Measurements from ENCODE around the gene SNN. TPM values are rescaled to one million over a fixed set of nuclear protein-coding genes. Genes with fewer than 3 reads are reported as not detected.

The SNN gene
- total RNA-seq, 2 donors from 2014 or later, result 3.3 to 4.9 TPM

GRCh38 chr16:11640987-11641817 is 27.1 kb upstream of the SNN start:
- Mint-ChIP-seq H3K4me3 (no peak overlapping the region), H3K27me3 (peaks cover 4% of the 10 kb centered on the region), H3K27ac (no peak overlapping the region), H3K9me3 (no peaks in the 10 kb centered on the region), H3K36me3 (ENCODE audit: low read depth) (no peaks in the 10 kb centered on the region), H3K4me1 (no peaks in the 10 kb centered on the region)
- ATAC-seq (replicated peaks), result peak; percentile 44

GRCh38 chr16:11642765-11643116 is 25.5 kb upstream of the SNN start:
- no peaks in the 10 kb centered on the region for H3K36me3 Mint-ChIP-seq (ENCODE audit: low read depth)
- H3K9me3 Mint-ChIP-seq, result no peaks in the 10 kb centered on the region
- ATAC-seq (replicated peaks), result no peak
- no peak overlapping the region for H3K27ac Mint-ChIP-seq
- no peaks in the 10 kb centered on the region for H3K4me1 Mint-ChIP-seq
- H3K27me3 Mint-ChIP-seq, result peaks cover 4% of the 10 kb centered on the region
- H3K4me3 Mint-ChIP-seq, result no peak overlapping the region

- no peak overlapping the region for H3K4me3 Mint-ChIP-seq
- H3K36me3 Mint-ChIP-seq (ENCODE audit: low read depth), result no peaks in the 10 kb centered on the region
- H3K4me1 Mint-ChIP-seq, result no peaks in the 10 kb centered on the region
- H3K9me3 Mint-ChIP-seq, result no peaks in the 10 kb centered on the region
- ATAC-seq (replicated peaks), result no peak
- no peaks in the 10 kb centered on the region for H3K27me3 Mint-ChIP-seq
- H3K27ac Mint-ChIP-seq, result no peak overlapping the region
Observed at GRCh38 chr16:11649276-11649675, 19.0 kb upstream of the SNN start.

GRCh38 chr16:11650641-11651591 is 17.3 kb upstream of the SNN start:
- Mint-ChIP-seq H3K4me1 (no peaks in the 10 kb centered on the region), H3K27me3 (no peaks in the 10 kb centered on the region), H3K27ac (peak overlapping the region; percentile 1), H3K4me3 (no peak overlapping the region), H3K9me3 (no peaks in the 10 kb centered on the region), H3K36me3 (ENCODE audit: low read depth) (no peaks in the 10 kb centered on the region)
- ATAC-seq (replicated peaks), result no peak

DNA sequence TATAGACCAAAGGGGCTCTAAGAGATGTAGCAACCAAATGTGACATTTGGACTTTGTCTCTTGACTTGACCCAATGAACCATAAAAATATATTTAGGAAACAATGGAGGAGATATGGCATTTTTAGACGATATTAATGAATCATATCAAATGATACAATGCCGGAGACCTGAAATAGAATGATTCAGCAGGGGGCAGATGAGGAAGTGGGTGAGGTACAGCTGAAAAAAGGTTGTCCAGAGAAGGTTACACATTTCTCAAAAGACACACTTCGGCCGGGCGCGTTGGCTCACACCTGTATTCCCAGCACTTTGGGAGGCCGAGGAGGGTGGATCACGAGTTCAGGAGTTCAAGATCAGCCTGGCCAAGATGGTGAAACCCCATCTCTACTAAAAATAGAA is 16.5 kb upstream of the SNN start:
- peak overlapping the region; percentile 1 for H3K27ac Mint-ChIP-seq
- no peaks in the 10 kb centered on the region for H3K36me3 Mint-ChIP-seq (ENCODE audit: low read depth)
- no peaks in the 10 kb centered on the region for H3K4me1 Mint-ChIP-seq
- H3K9me3 Mint-ChIP-seq, result no peaks in the 10 kb centered on the region
- no peak for ATAC-seq (replicated peaks)
- H3K27me3 Mint-ChIP-seq, result no peaks in the 10 kb centered on the region
- H3K4me3 Mint-ChIP-seq, result no peak overlapping the region

- no peak for ATAC-seq (replicated peaks)
- no peak overlapping the region for H3K4me3 Mint-ChIP-seq
- no peak overlapping the region for H3K27ac Mint-ChIP-seq
Observed at GRCh38 chr16:11655655-11656054, 12.6 kb upstream of the SNN start.

GRCh38 chr16:11657556-11657955 is 10.7 kb upstream of the SNN start:
- Mint-ChIP-seq H3K36me3 (ENCODE audit: low read depth) (no peaks in the 10 kb centered on the region), H3K4me3 (no peak overlapping the region), H3K4me1 (no peaks in the 10 kb centered on the region), H3K9me3 (no peaks in the 10 kb centered on the region), H3K27ac (no peak overlapping the region), H3K27me3 (no peaks in the 10 kb centered on the region)
- ATAC-seq (replicated peaks), result no peak

More at GRCh38 chr16:11655655-11656054, 12.6 kb upstream of the SNN start:
- Mint-ChIP-seq H3K27me3 (no peaks in the 10 kb centered on the region), H3K4me1 (no peaks in the 10 kb centered on the region), H3K36me3 (ENCODE audit: low read depth) (no peaks in the 10 kb centered on the region), H3K9me3 (no peaks in the 10 kb centered on the region)

DNA sequence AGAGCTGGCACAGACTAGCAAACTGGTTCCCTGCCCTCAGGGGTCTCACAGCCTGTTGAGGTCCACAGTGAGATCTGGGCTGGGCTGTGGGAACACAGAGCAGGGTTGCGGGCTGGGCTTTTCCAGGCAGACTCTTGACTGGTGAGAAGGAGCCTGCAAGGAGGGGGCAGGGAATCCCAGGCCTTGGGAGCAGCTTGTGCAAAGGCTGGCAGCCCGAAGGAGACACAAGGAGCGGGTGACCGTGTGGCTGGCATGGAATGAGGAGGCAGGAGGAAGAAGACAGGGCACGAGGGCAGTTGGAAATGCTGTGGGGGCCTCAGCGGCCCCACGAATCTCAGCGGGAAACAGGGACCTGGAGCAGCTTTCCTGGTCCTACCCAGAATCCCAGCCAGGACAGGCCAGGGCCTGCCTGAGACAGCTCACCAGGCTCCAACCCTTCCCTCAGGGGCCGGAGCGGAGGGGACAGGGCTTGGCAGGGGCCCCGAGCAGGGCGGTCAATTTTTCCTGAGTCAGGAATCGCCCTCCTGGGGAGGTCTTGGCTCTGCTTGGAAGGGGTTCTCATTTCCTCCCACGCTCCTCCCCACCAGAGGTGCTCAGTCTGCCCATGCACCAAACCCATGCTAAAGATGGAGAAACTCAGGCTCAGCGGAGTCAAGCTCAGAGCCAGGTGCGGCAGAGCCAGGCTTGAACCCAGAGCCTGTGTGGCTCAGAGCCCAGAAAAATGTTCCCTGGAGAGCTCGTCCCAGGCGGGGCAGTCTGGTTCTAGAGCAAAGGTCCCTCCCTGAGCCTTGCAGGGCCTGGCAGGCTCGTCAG is 9.2 kb upstream of the SNN start:
- Mint-ChIP-seq H3K4me3 (no peak overlapping the region), H3K27me3 (no peaks in the 10 kb centered on the region), H3K4me1 (no peaks in the 10 kb centered on the region), H3K9me3 (no peaks in the 10 kb centered on the region), H3K27ac (no peak overlapping the region), H3K36me3 (ENCODE audit: low read depth) (no peaks in the 10 kb centered on the region)
- ATAC-seq (replicated peaks), result no peak

DNA sequence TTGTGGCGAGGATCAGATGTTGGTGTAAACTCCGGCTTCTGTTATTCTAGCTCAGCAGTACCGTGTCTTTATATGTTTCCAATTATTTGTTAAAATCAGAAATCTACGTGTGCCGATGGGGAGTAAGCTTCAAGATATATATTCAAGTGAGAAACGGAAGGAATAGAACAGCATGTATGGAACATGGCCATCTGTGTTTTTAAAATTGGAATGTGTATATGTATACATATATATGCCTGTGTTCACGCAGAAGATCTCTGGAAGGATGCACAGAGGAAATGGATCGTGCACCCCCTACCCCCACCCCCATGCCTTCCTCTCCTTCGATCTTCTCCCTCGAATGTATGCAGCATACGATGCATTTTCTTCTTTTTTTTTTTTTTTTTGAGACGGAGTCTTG is 7.7 kb upstream of the SNN start:
- H3K27me3 Mint-ChIP-seq, result no peaks in the 10 kb centered on the region
- H3K4me3 Mint-ChIP-seq, result no peak overlapping the region
- no peaks in the 10 kb centered on the region for H3K9me3 Mint-ChIP-seq
- H3K4me1 Mint-ChIP-seq, result no peaks in the 10 kb centered on the region
- no peak overlapping the region for H3K27ac Mint-ChIP-seq
- no peak for ATAC-seq (replicated peaks)
- no peaks in the 10 kb centered on the region for H3K36me3 Mint-ChIP-seq (ENCODE audit: low read depth)

GRCh38 chr16:11662582-11662981 is 5.7 kb upstream of the SNN start:
- H3K27me3 Mint-ChIP-seq, result no peaks in the 10 kb centered on the region
- no peaks in the 10 kb centered on the region for H3K9me3 Mint-ChIP-seq
- H3K36me3 Mint-ChIP-seq (ENCODE audit: low read depth), result no peaks in the 10 kb centered on the region
- no peak overlapping the region for H3K4me3 Mint-ChIP-seq
- ATAC-seq (replicated peaks), result no peak
- no peak overlapping the region for H3K27ac Mint-ChIP-seq
- peaks cover 5% of the 10 kb centered on the region for H3K4me1 Mint-ChIP-seq

- Mint-ChIP-seq H3K27me3 (no peaks in the 10 kb centered on the region), H3K27ac (peak overlapping the region; percentile 10), H3K36me3 (ENCODE audit: low read depth) (no peaks in the 10 kb centered on the region), H3K4me3 (peak overlapping the region; percentile 63), H3K9me3 (no peaks in the 10 kb centered on the region), H3K4me1 (peaks cover 5% of the 10 kb centered on the region)
- peak; percentile 1 for ATAC-seq (replicated peaks)
Observed at GRCh38 chr16:11665071-11665491, 3.2 kb upstream of the SNN start.

- Mint-ChIP-seq H3K27me3 (no peaks in the 10 kb centered on the region), H3K4me1 (peaks cover 12% of the 10 kb centered on the region), H3K36me3 (ENCODE audit: low read depth) (no peaks in the 10 kb centered on the region), H3K4me3 (peak overlapping the region; percentile 63), H3K9me3 (no peaks in the 10 kb centered on the region), H3K27ac (no peak overlapping the region)
- no peak for ATAC-seq (replicated peaks)
Observed at GRCh38 chr16:11666103-11667055, 1.9 kb upstream of the SNN start.

GRCh38 chr16:11667221-11667823 is 933 bp upstream of the SNN start:
- Mint-ChIP-seq H3K27ac (no peak overlapping the region), H3K36me3 (ENCODE audit: low read depth) (no peaks in the 10 kb centered on the region), H3K4me1 (peaks cover 17% of the 10 kb centered on the region), H3K9me3 (no peaks in the 10 kb centered on the region), H3K27me3 (no peaks in the 10 kb centered on the region), H3K4me3 (peak overlapping the region; percentile 63)
- ATAC-seq (replicated peaks), result no peak

Data from activated T-helper 17 cell treated with anti-CD3 and anti-CD28 coated beads, Interleukin-2, amount 50 U/mL, for 72 hours (primary cell).